OCI-LY7 (cell line): ENCODE measurements around the gene COL8A2. TPM values are rescaled to one million over a fixed set of nuclear protein-coding genes. Genes with fewer than 3 reads are reported as not detected.

Experiments used
- total RNA-seq, 2 experiments: library from RNA; depleted of rRNA in 1 of 2; stranded (reverse); fragments of >200 nt in 1 of 2; shearing (Covaris generic) in 1 of 2; gene quantifications; 2 replicates each; pipeline ENCODE4 v1.2.3, GENCODE V29; 2014 to 2022

Gene COL8A2
- total RNA-seq, 2 experiments from 2014 or later = not detected

Other genes with a start within 250 kb of the COL8A2 start
- gene AGO1, start 242.0 kb downstream of the COL8A2 start, total RNA-seq (2014; rRNA removed; shearing (Covaris generic)) = 5.8 and 8.1 TPM in 2 replicates
- 20.6 and 20.9 TPM in 2 replicates for gene AGO1, start 242.0 kb downstream of the COL8A2 start, total RNA-seq (2022)
- gene AGO3, start 194.1 kb downstream of the COL8A2 start, total RNA-seq (2014; rRNA removed; shearing (Covaris generic)) = 22.5 and 25.1 TPM in 2 replicates
- gene AGO3, start 194.1 kb downstream of the COL8A2 start, total RNA-seq (2022) = 38.4 and 42.0 TPM in 2 replicates
- gene TEKT2, start 41.1 kb downstream of the COL8A2 start, total RNA-seq (2014; rRNA removed; shearing (Covaris generic)) = 0.10 TPM in 1 of 2 replicates, not detected in the other
- not detected in 2 replicates for gene TEKT2, start 41.1 kb downstream of the COL8A2 start, total RNA-seq (2022)
- 42.3 and 44.3 TPM in 2 replicates for gene ADPRS, start 36.3 kb downstream of the COL8A2 start, total RNA-seq (2014; rRNA removed; shearing (Covaris generic))
- gene ADPRS, start 36.3 kb downstream of the COL8A2 start, total RNA-seq (2022) = 27.6 and 29.3 TPM in 2 replicates
- gene TRAPPC3, start 24.3 kb upstream of the COL8A2 start, total RNA-seq (2014; rRNA removed; shearing (Covaris generic)) = 50.3 and 71.0 TPM in 2 replicates
- 55.4 and 60.4 TPM in 2 replicates for gene TRAPPC3, start 24.3 kb upstream of the COL8A2 start, total RNA-seq (2022)
- gene MAP7D1, start 30.9 kb upstream of the COL8A2 start, total RNA-seq (2014; rRNA removed; shearing (Covaris generic)) = 55.1 and 61.2 TPM in 2 replicates
- gene MAP7D1, start 30.9 kb upstream of the COL8A2 start, total RNA-seq (2022) = 94.7 and 101 TPM in 2 replicates
- 76.1 and 98.7 TPM in 2 replicates for gene THRAP3, start 99.2 kb upstream of the COL8A2 start, total RNA-seq (2014; rRNA removed; shearing (Covaris generic))
- gene THRAP3, start 99.2 kb upstream of the COL8A2 start, total RNA-seq (2022) = 131 and 132 TPM in 2 replicates
- gene SH3D21, start 181.1 kb upstream of the COL8A2 start, total RNA-seq (2014; rRNA removed; shearing (Covaris generic)) = 15.2 and 16.4 TPM in 2 replicates
- 10.6 and 16.7 TPM in 2 replicates for gene SH3D21, start 181.1 kb upstream of the COL8A2 start, total RNA-seq (2022)
- 0.57 and 2.0 TPM in 2 replicates for gene EVA1B, start 198.4 kb upstream of the COL8A2 start, total RNA-seq (2014; rRNA removed; shearing (Covaris generic))
- gene EVA1B, start 198.4 kb upstream of the COL8A2 start, total RNA-seq (2022) = 0.84 and 0.96 TPM in 2 replicates